GM12878 (cell line): ENCODE data around the gene JADE3.

Experiments used
- CBX3 ChIP-seq: fragments of 200-600 bp; sonication (generic); IDR thresholded peaks from 2 replicates; pipeline ENCODE4 v1.6.1; 2016; ENCODE audit warnings: low read depth, borderline replicate concordance
- CREM ChIP-seq: IDR thresholded peaks from 2 replicates; pipeline ENCODE4 v1.6.1; 2014; ENCODE audit warnings: antibody characterized with exemption, low read depth
- CTCF ChIP-seq, 3 experiments: IDR thresholded peaks in 2 of 3; conservative IDR thresholded peaks in 1 of 3; 2 replicates each; pipeline ENCODE4 v1.5.1; 2011; ENCODE audit warnings: low read depth in 3 of 3, low read length in 3 of 3, mild to moderate bottlenecking in 3 of 3, control low read depth in 2 of 3, moderate library complexity in 2 of 3, inconsistent platforms in 1 of 3, mixed read lengths in 1 of 3; ENCODE audit not compliant: control insufficient read depth in 2 of 3, insufficient read depth in 1 of 3; ENCODE audit errors: extremely low read depth in 1 of 3
- EZH2 ChIP-seq: IDR thresholded peaks from 2 replicates; pipeline ENCODE4 v1.6.1; 2012; ENCODE audit warnings: low read depth, mild to moderate bottlenecking, control low read depth, inconsistent platforms, low read length, borderline replicate concordance; ENCODE audit not compliant: control insufficient read depth
- IRF4 ChIP-seq: IDR thresholded peaks from 2 replicates; pipeline ENCODE4 v1.6.1; 2011; ENCODE audit warnings: low read depth, low read length
- POLR2A ChIP-seq: IDR thresholded peaks from 2 replicates; pipeline ENCODE4 v1.6.1; 2011; ENCODE audit warnings: low read depth, mild to moderate bottlenecking, low read length
- POLR2AphosphoS2 ChIP-seq: IDR thresholded peaks from 2 replicates; pipeline ENCODE4 v1.6.1; 2011; ENCODE audit warnings: low read depth, mild to moderate bottlenecking, low read length, improper control_type of control experiment, moderate library complexity
- PRDM15 ChIP-seq: fragments of 450-650 bp; formaldehyde crosslinking; IDR thresholded peaks from 2 replicates; pipeline ENCODE4 v1.4.0; 2020; ENCODE audit warnings: mild to moderate bottlenecking, moderate library complexity
- SRF ChIP-seq, 2 experiments: IDR thresholded peaks; 2 replicates each; pipeline ENCODE4 v1.6.1; 2011; ENCODE audit warnings: low read depth in 2 of 2, low read length in 2 of 2, mild to moderate bottlenecking in 1 of 2, moderate library complexity in 1 of 2

- TF ChIP-seq CBX3 = no peak
- TF ChIP-seq CREM = no peak
- TF ChIP-seq CTCF (IDR thresholded peaks at IDR 0.05 in 2 of 3, conservative IDR thresholded peaks at IDR 0.05 in 1 of 3; ENCODE audit: control insufficient read depth in 2 of 3, extremely low read depth in 1 of 3, insufficient read depth in 1 of 3, low read depth in 3 of 3, low read length in 3 of 3) = no peak
- TF ChIP-seq SRF (IDR thresholded peaks at IDR 0.05; ENCODE audit: low read depth in 2 of 2, low read length in 2 of 2) = no peak
- no peak for TF ChIP-seq EZH2
- no peak for TF ChIP-seq PRDM15
- TF ChIP-seq IRF4 = no peak
- no peak for TF ChIP-seq POLR2A
- no peak for TF ChIP-seq POLR2AphosphoS2
These were observed 156.0 kb downstream of the JADE3 start for GRCh38 chrX:47068214-47068613.
